ENCODE data around the gene ALG2. TPM values are rescaled to one million over a fixed set of nuclear protein-coding genes. Genes with fewer than 3 reads are reported as not detected.
A peak's percentile ranks its signal among the peaks of the same experiment; 100 is the strongest.

The ALG2 gene
- 10 to 100 TPM; 20.2 to 35.4 TPM for total RNA-seq

GRCh38 chr9:99221621-99222415 is at the start of gene ALG2, which contains the start of gene SEC61B:
ALG2 (minus strand) TSS chr9:99221942; CDS start chr9:99221894, 48 bp downstream.
SEC61B (plus strand) TSS chr9:99222282; CDS start chr9:99222364, 82 bp downstream.
- H3K4me1 Mint-ChIP-seq = peaks cover 52% of the 10 kb centered on the region
- H3K27me3 Mint-ChIP-seq = no peaks in the 10 kb centered on the region
- DNase-seq (peak; percentile 96), ATAC-seq (peak; percentile 92)
- H3K4me3 Mint-ChIP-seq = peak within 1 kb of the TSS; percentile 99
- CTCF ChIA-PET = interaction anchor here (0.8 to 5.4 kb wide), 14 partner anchors 8 to 223 kb away, joined by 3 to 35 read pairs (median 4); no protein-coding TSS in a partner anchor
- H3K36me3 Mint-ChIP-seq = peaks cover 35% of the 10 kb centered on the region
- H3K27ac Mint-ChIP-seq = peak within 1 kb of the TSS; percentile 99
- H3K9me3 Mint-ChIP-seq (ENCODE audit: low read depth) = no peaks in the 10 kb centered on the region

GRCh38 chr9:99270491-99270890 is 48.7 kb upstream of the ALG2 start:
- ATAC-seq (no peak), DNase-seq (no peak)
- Mint-ChIP-seq H3K36me3 (no peaks in the 10 kb centered on the region), H3K4me1 (peaks cover 11% of the 10 kb centered on the region), H3K9me3 (ENCODE audit: low read depth) (no peaks in the 10 kb centered on the region), H3K27ac (no peak overlapping the region), H3K4me3 (no peak overlapping the region), H3K27me3 (peaks cover 19% of the 10 kb centered on the region)
- CTCF ChIA-PET = no interaction called here

GRCh38 chr9:99269416-99269815 is 47.7 kb upstream of the ALG2 start:
- no peak for DNase-seq
- Mint-ChIP-seq H3K4me1 (peaks cover 11% of the 10 kb centered on the region), H3K27ac (no peak overlapping the region), H3K36me3 (no peaks in the 10 kb centered on the region), H3K4me3 (no peak overlapping the region), H3K9me3 (ENCODE audit: low read depth) (no peaks in the 10 kb centered on the region), H3K27me3 (peaks cover 19% of the 10 kb centered on the region)
- CTCF ChIA-PET = no interaction called here
- ATAC-seq = no peak

DNA sequence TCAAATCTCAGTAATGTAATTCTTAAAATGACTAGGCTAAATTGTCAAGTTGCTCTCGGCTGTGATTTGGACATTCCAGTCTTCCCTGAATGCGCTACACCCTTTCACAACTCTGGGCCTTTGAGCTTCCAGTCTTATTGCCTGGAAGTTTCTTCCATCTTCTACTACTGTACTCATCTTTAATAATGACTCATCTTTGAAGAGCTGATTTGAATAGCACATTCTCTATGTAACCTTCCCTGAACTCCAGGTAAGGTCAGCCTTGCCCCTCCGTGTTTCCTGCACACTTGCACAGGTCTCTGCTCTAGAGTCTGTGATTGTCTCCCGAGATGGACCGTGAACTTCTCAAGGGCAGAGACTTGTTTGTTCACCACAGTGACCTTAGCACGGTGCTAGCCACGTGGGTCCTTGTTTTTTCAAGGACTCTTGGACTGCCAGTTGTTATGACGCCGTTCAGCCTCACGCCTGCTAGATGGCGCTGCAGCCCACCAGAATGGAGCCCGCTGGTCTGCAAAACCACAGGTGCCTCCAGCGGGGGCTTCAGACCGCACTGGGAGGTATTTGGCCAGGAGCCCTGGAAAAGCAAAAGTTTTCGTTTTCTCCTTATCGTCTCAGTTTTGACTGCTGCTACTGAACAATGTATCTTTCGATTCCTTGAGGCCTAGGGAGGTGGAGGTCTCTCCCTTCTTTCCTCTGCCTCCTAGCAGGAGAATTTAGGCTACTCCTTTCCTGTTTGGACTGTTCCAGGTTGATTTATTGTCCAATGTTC is 44.7 kb upstream of the ALG2 start:
- DNase-seq (peak; percentile 83), ATAC-seq (peak; percentile 83)
- peaks cover 17% of the 10 kb centered on the region for H3K27me3 Mint-ChIP-seq
- H3K4me1 Mint-ChIP-seq = peaks cover 15% of the 10 kb centered on the region
- CTCF ChIA-PET = interaction anchor here (0.6 to 1.4 kb wide), 7 partner anchors 32 to 1330 kb away, joined by 3 to 7 read pairs (median 3); no protein-coding TSS in a partner anchor
- no peaks in the 10 kb centered on the region for H3K9me3 Mint-ChIP-seq (ENCODE audit: low read depth)
- H3K27ac Mint-ChIP-seq = no peak overlapping the region
- no peak overlapping the region for H3K4me3 Mint-ChIP-seq
- H3K36me3 Mint-ChIP-seq = no peaks in the 10 kb centered on the region

- no peaks in the 10 kb centered on the region for H3K36me3 Mint-ChIP-seq
- H3K27me3 Mint-ChIP-seq = peaks cover 13% of the 10 kb centered on the region
- H3K4me3 Mint-ChIP-seq = no peak overlapping the region
- H3K9me3 Mint-ChIP-seq (ENCODE audit: low read depth) = no peaks in the 10 kb centered on the region
- CTCF ChIA-PET = interaction anchor here (0.6 to 1.5 kb wide), 9 partner anchors 32 to 1331 kb away, joined by 3 to 7 read pairs (median 4); no protein-coding TSS in a partner anchor
- DNase-seq = no peak
- H3K4me1 Mint-ChIP-seq = peaks cover 17% of the 10 kb centered on the region
- H3K27ac Mint-ChIP-seq = no peak overlapping the region
- ATAC-seq = no peak
Observed at GRCh38 chr9:99265691-99266090, 43.9 kb upstream of the ALG2 start.

DNA sequence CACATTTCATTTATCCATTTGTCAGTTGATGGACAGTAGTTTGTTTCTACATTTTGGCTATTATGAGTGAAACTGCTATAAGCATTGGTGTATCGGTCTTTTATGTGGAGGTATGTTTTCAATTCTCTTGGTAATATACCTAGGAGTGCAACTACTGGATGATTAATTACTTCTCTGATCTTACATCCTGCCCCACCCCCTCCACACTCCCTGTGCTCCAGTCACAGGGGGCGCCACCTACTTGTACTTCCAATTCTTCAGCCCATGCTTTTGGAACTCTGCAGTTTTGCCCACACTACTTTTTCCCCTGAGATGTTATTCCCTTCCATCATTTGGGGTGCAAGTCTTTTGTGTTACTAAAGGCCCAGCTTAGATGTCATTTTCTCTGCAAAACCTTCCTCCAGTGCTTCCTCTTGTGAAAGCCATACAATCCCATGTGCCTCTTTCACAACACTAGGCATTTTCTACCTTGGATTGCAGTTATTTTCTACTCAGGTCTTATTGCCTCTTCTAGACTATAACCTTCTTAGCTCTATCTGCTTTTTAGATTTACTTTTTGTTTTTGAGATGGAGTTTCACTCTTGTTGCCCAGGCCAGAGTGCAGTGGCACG is 42.4 kb upstream of the ALG2 start:
- ATAC-seq (no peak), DNase-seq (no peak)
- Mint-ChIP-seq H3K4me3 (no peak overlapping the region), H3K36me3 (no peaks in the 10 kb centered on the region), H3K27me3 (no peaks in the 10 kb centered on the region), H3K27ac (no peak overlapping the region), H3K4me1 (peaks cover 24% of the 10 kb centered on the region), H3K9me3 (ENCODE audit: low read depth) (no peaks in the 10 kb centered on the region)
- CTCF ChIA-PET = interaction anchor here (1.5 kb wide), 1 partner anchor 101 kb away, joined by 4 read pairs; no protein-coding TSS in a partner anchor

- H3K4me3 Mint-ChIP-seq = no peak overlapping the region
- no peak for DNase-seq
- H3K27me3 Mint-ChIP-seq = no peaks in the 10 kb centered on the region
- H3K4me1 Mint-ChIP-seq = peaks cover 26% of the 10 kb centered on the region
- no peak overlapping the region for H3K27ac Mint-ChIP-seq
- no peak for ATAC-seq
- H3K9me3 Mint-ChIP-seq (ENCODE audit: low read depth) = no peaks in the 10 kb centered on the region
- no peaks in the 10 kb centered on the region for H3K36me3 Mint-ChIP-seq
- CTCF ChIA-PET = interaction anchor here (1.3 kb wide), 1 partner anchor 22 kb away, joined by 3 read pairs; no protein-coding TSS in a partner anchor
Observed at GRCh38 chr9:99262949-99263418, 41.2 kb upstream of the ALG2 start.

DNA sequence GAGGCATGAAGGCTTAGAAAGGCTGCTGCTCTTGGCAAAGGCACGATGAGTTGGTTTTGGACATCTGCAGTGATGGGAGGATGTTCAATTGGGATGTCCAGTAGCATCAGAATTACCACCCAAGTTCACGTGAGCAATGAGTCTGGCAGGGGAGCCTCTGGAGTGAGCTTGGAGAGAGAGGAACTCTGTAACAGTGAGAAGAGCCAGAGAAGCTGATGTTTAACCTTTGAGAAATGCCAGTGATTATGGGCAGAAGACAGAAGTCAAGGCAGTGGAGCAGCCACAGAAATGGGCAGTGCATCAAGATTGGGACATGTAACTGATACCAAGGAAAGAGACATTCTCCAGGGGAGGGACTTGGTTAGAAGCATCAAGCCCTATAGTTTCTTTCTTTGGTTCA is 40.2 kb upstream of the ALG2 start:
- CTCF ChIA-PET = interaction anchor here (0.6 to 1.3 kb wide), 2 partner anchors 21 to 331 kb away, joined by 3 to 4 read pairs; no protein-coding TSS in a partner anchor
- no peak overlapping the region for H3K4me3 Mint-ChIP-seq
- H3K4me1 Mint-ChIP-seq = peaks cover 23% of the 10 kb centered on the region
- H3K27ac Mint-ChIP-seq = no peak overlapping the region
- no peaks in the 10 kb centered on the region for H3K9me3 Mint-ChIP-seq (ENCODE audit: low read depth)
- H3K27me3 Mint-ChIP-seq = no peaks in the 10 kb centered on the region
- ATAC-seq (no peak), DNase-seq (no peak)
- no peaks in the 10 kb centered on the region for H3K36me3 Mint-ChIP-seq

DNA sequence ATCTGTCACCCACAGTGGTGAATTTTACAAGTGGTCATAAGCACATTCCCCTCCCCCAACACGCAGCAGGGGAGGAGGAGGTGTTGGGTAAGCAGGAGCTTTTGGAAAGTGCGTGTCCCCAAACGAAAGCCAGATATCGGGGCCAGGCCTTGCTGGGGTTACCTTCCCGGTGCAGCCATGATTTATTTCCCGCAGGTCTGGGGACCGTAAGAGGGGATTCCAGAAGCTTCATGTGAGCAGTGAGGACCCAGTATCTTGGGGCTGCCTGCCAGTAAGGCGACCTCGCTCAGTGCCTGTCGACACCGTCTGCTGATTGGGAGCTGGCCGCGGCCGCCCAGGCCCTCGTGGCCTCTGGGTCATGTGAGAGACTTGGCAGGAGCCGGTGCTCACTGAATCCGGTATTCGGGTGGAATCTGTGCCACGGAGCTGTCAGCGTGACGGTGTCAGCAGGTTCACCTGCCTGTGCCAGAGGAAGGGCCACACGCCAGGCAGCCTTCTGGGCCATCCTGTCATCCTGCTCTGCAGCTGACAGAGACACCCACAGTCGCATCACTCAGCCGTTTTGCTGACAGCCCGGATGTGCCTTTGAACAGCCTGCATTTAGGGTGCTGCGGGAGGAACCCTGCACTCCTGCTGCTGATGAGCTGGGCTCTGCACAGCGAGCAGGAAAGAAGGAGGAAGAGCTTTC is 37.6 kb upstream of the ALG2 start:
- CTCF ChIA-PET = interaction anchor here (0.7 to 1.6 kb wide), 3 partner anchors 25 to 75 kb away, joined by 3 to 4 read pairs (median 4); no protein-coding TSS in a partner anchor
- H3K9me3 Mint-ChIP-seq (ENCODE audit: low read depth) = no peaks in the 10 kb centered on the region
- DNase-seq = peak; percentile 77
- no peaks in the 10 kb centered on the region for H3K36me3 Mint-ChIP-seq
- peak overlapping the region; percentile 25 for H3K4me3 Mint-ChIP-seq
- H3K4me1 Mint-ChIP-seq = peaks cover 20% of the 10 kb centered on the region
- no peaks in the 10 kb centered on the region for H3K27me3 Mint-ChIP-seq
- peak overlapping the region; percentile 87 for H3K27ac Mint-ChIP-seq
- peak; percentile 89 for ATAC-seq

DNA sequence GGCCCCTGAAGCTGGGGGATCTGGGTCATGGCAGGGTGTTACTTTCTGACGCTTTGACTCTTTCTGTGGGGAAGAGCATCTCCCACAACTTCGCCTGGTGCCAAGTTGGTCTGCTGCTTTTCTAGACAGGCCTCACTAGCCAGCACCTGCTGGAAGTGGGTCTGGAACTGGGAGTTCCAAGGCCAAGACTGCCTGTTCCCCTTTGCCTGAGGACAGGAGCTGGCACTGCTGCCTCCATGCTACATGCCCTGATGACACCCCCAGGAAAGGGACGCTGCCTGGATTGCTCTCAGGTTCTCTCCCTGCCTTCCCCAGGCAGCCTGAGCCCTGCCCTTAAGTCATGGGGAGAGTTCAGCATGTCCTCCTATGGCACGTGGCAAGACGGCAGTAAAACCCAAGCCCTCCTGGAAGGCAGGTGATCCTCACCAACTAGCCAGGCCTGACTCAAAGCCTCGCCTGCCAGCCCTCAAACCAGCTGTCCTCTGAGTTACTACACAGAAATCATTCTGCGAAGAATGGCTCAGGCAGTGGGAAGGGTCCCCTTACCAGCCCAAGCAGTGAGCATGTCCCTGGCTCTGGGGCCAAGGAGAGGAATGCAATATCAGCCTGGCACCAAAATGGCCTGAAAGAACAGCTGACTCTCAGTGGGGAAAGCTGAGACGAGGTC is 36.1 kb upstream of the ALG2 start:
- Mint-ChIP-seq H3K36me3 (no peaks in the 10 kb centered on the region), H3K4me1 (peaks cover 30% of the 10 kb centered on the region), H3K4me3 (no peak overlapping the region), H3K27ac (no peak overlapping the region), H3K9me3 (ENCODE audit: low read depth) (no peaks in the 10 kb centered on the region), H3K27me3 (no peaks in the 10 kb centered on the region)
- CTCF ChIA-PET = interaction anchor here (1.1 kb wide), 1 partner anchor 26 kb away, joined by 4 read pairs; no protein-coding TSS in a partner anchor
- no peak for ATAC-seq
- no peak for DNase-seq

- DNase-seq (no peak), ATAC-seq (no peak)
- Mint-ChIP-seq H3K36me3 (no peaks in the 10 kb centered on the region), H3K4me3 (no peak overlapping the region), H3K27me3 (no peaks in the 10 kb centered on the region), H3K9me3 (ENCODE audit: low read depth) (no peaks in the 10 kb centered on the region), H3K4me1 (peaks cover 44% of the 10 kb centered on the region), H3K27ac (no peak overlapping the region)
- CTCF ChIA-PET = interaction anchor here (1.1 kb wide), 3 partner anchors 24 to 71 kb away, joined by 3 to 4 read pairs (median 3); no protein-coding TSS in a partner anchor
Observed at GRCh38 chr9:99255651-99256050, 33.9 kb upstream of the ALG2 start.
